AG09309 (cell line): Measurements from ENCODE around the gene MEIS2.
A peak's percentile ranks its signal among the peaks of the same experiment; 100 is the strongest.

Source experiments
- DNase-seq: peaks from one replicate; pipeline ENCODE4 v3.0.0-alpha.2; 2010; ENCODE audit warnings: low read depth
- H3K4me3 ChIP-seq: 2 replicates; pipeline ENCODE4 v1.5.1; 2011; ENCODE audit warnings: mild to moderate bottlenecking, low read depth, low read length, moderate library complexity; ENCODE audit not compliant: control insufficient read depth
- TF ChIP-seq, protein P1 (sequence below): IDR thresholded peaks from 2 replicates; pipeline ENCODE4 v1.5.1; 2011; ENCODE audit warnings: mild to moderate bottlenecking, low read depth, low read length, inconsistent platforms; ENCODE audit not compliant: insufficient read depth, control insufficient read depth; ENCODE audit errors: missing control alignments

MEIS2 gene

DNA sequence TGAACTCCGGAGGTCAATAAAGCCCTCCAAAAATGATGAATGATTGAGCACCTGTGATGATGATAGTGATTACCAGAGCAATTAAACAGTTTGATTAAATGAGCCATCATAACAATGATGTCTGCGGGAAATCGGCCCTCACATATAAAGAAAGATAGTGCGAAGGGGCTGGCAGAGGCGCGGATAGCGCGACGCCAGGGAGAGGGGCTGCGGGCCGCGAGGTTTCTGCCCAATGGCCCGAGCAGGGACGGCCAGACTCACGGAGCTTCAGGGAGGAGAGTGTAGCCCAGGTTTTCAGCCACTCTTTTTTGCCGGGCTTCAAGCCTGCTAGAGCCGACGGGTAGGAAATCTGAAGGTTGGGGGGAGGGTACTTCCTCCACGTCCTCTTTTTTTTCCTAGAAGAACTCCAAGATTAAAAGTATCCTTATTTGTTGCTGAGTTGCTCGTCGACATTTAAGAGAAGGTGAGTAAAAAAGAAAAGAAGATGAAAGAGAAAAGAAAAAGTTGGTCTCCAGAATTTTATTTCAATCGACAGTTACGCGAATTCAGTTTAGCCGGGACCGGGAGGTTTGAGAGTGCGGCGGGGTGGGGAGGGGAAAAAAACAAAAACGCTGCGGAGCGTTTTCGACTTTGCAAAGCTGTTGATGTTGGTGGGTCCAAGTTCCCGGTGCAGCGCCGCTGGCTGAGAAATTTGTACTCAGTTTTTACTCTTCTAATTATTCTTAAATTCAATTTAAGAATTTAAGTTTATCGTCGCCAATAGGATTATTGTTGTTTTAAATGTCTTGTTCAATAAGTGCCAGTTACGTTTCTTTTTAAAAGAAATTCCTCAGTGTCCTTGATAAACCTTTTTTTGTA is 2.2 kb upstream of the MEIS2 start:
- TF ChIP-seq, protein P1, sequence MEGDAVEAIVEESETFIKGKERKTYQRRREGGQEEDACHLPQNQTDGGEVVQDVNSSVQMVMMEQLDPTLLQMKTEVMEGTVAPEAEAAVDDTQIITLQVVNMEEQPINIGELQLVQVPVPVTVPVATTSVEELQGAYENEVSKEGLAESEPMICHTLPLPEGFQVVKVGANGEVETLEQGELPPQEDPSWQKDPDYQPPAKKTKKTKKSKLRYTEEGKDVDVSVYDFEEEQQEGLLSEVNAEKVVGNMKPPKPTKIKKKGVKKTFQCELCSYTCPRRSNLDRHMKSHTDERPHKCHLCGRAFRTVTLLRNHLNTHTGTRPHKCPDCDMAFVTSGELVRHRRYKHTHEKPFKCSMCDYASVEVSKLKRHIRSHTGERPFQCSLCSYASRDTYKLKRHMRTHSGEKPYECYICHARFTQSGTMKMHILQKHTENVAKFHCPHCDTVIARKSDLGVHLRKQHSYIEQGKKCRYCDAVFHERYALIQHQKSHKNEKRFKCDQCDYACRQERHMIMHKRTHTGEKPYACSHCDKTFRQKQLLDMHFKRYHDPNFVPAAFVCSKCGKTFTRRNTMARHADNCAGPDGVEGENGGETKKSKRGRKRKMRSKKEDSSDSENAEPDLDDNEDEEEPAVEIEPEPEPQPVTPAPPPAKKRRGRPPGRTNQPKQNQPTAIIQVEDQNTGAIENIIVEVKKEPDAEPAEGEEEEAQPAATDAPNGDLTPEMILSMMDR, result no peak
- no peak for DNase-seq
- H3K4me3 ChIP-seq, result peak overlapping the region; percentile 79

DNA sequence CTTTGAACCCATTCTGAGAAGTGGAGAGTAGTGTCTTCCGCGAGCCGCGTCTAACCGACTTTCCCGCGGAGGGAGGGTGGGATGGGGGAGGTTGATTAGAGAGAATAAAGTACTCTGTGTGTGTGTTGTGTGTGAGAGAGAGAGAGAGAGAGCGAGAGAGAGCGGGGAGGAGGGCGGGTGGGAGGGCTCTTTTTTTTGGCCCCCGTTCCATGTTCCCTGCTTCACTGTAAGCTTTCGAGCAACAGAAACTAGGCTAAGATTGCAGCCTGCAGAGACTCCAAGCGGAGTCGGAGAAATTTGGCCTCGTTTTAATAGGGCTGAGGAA is 1.6 kb upstream of the MEIS2 start:
- DNase-seq, result no peak
- TF ChIP-seq, protein P1, result no peak
- peak overlapping the region; percentile 79 for H3K4me3 ChIP-seq

DNA sequence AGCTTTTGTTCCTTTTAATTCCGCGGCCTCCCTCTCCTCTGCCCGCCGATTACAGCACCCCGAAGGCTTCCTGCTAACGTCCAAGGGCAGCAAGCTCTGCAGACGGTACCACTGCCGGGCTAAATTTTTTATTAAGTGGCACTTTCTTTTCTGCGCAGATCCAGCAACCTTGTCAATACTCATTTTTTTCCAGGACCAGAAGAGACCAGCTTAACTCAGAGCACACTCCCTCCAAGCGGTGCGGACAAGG is 542 bp upstream of the MEIS2 start:
- TF ChIP-seq, protein P1, result no peak
- no peak for DNase-seq
- peak overlapping the region; percentile 79 for H3K4me3 ChIP-seq

DNA sequence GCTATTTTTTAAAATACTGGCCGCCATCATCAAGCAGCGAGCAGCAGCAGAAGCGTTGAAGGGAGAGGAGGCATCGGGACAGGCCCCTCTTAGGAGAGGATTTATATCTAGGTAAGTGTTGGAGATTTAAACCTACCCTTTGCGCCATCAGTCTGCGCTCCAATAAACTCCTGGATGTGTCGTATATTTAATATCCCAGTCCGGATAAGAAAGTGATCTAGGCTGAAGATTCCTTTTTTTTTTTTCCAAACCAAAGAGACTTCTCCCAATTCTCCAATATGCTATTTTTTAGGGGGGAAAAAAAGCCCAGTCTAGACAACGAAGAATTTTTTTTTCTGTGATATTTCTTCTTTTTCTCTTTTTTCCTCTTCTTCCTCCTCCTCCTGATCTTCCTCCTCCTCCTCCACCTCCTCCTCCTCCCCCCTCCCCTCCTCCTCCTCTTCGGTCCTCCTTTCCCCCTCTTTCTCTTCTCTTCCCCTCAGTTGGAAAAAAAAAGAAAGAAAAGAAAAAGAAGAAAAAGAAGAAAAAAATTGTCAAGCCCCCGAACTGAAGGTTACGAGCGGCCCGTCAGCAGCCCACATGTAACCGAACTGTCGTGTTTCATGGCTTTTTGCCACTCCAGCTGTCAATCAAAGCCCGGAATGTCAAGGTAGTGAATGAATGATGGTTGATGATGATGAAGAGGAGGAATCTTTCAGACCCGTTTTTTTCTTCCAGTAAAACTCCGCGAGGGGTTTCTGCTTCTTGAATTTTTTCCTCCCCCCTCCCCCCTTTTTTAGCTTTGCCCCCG is 835 bp downstream of the MEIS2 start:
- peak overlapping the region; percentile 79 for H3K4me3 ChIP-seq
- no peak for DNase-seq
- TF ChIP-seq, protein P1, result no peak

DNA sequence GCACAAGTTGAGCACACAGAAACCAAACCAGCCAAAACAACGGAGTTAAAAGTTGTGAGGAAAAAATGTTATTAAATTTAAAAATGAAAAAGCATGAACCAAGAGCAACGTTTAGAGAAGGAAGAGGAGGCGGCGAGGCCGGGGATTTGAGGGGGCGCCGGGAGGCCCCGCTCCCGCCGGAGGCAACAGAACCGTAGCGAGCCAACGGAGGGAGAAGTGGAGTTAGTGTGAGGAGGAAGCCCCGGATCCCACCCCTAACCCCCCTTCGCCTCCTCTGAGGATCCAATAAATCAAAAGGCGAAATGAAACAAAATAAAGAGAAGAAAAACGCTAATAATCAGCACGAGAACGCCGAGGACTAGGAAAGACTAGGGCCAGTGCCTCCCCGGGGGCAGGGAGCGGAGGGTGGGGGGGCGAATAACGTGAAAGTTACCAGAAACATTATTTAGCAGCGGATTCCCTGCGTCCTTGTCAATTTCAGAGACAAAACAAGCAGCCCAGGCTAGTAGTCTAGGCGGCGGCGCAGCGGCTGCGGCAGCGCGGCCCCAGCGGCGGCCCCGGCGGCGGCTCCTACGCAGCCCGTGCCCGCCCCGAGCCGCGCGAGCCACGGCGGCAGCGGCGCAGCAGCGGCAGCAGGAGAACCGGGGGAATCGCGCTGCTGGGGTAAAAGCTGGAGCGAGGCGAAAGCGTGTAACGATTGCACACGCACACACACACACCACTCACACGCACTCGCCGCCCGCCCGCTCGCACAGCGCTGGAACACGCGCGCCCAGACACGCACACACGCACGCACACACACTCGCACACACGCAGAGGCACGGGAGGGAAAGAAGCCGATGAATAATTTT is 1.7 kb downstream of the MEIS2 start:
- H3K4me3 ChIP-seq, result peak overlapping the region; percentile 79
- TF ChIP-seq, protein P1, result no peak
- DNase-seq, result no peak

DNA sequence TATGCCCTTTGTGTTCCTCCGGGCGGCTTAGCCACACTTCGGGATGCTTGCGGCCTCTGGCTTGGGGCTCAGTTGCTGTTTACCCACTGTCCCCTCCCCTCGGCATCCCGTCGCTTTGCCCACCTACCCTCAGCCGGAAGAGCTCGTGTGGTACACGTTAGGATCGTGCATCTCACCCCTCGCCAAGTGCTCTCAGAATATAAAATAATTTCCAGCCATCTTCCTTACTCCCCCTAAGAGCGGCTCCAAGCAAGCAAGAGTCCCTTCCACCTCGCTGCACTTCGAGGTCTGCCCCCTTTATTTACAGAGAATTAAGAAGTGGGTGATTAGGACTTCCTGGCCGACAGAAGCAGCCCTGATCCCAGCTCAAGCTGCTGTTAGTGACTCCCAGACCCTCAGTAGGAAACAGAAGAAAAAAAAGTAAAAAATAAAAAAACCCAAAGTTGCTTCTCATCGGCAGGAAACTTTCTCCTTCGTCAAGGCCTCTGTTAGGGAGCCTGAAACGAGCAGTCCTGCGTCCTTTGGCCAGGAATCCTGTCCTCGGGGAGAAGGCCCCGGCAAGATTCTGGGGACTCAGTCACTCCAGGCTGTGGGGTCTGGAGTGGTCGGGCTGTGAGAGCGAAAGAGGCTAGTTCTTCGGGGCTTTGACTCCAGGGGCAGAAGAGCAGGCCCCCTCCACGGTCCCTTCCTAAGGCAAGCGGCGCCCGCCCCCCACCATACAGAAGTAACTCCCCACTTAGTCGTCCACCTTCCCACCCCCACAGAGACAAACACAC is 3.0 kb downstream of the MEIS2 start:
- DNase-seq, result no peak
- TF ChIP-seq, protein P1, result no peak
- H3K4me3 ChIP-seq, result peak overlapping the region; percentile 79
